Activated CD8-positive, alpha-beta T cell treated with anti-CD3 and anti-CD28 coated beads, Interleukin-2, amount 10 ng/mL, durations not matched to agents 7 days and 5 days (primary cell): ENCODE data around the gene LTB4R. TPM values are rescaled to one million over a fixed set of nuclear protein-coding genes. Genes with fewer than 3 reads are reported as not detected.

Experiments
- ATAC-seq: fragments of 150-1000 bp; cut with Tn5 transposase; one replicate; pipeline ENCODE4 v1.10.0; 2021; ENCODE audit warnings: moderate library complexity
- CTCF ChIA-PET: fragments of 350-600 bp; sonication (Branson Sonifier 250); formaldehyde crosslinking; loops from one replicate; lab custom pipeline; 2021; ENCODE audit warnings: antibody characterized with exemption; lab: Charles Lee
- POLR2A ChIA-PET: fragments of 350-600 bp; sonication (Branson Sonifier 250); formaldehyde crosslinking; loops from one replicate; lab custom pipeline; 2021; ENCODE audit warnings: antibody characterized with exemption; lab: Charles Lee
- DNase-seq: peaks from one replicate; pipeline ENCODE4 v3.0.0-alpha.2; 2020
- H3K27ac Mint-ChIP-seq: one replicate; pipeline ENCODE4 v1.8.0; 2021; ENCODE audit warnings: mild to moderate bottlenecking, mixed read lengths
- H3K27me3 Mint-ChIP-seq: one replicate; pipeline ENCODE4 v1.8.0; 2021; ENCODE audit warnings: low read depth, mixed read lengths
- H3K36me3 Mint-ChIP-seq: one replicate; pipeline ENCODE4 v1.8.0; 2021; ENCODE audit warnings: low read depth, mixed read lengths
- H3K4me1 Mint-ChIP-seq: one replicate; pipeline ENCODE4 v1.8.0; 2021; ENCODE audit warnings: low read depth, mixed read lengths
- H3K4me3 Mint-ChIP-seq: one replicate; pipeline ENCODE4 v1.8.0; 2021; ENCODE audit warnings: mild to moderate bottlenecking, mixed read lengths
- H3K9me3 Mint-ChIP-seq: one replicate; pipeline ENCODE4 v1.8.0; 2022; ENCODE audit warnings: mixed read lengths; ENCODE audit not compliant: insufficient read depth
- total RNA-seq, 2 experiments: library from RNA; stranded (reverse); gene quantifications; one replicate each; pipeline ENCODE4 v1.2.3, GENCODE V29; 2021

LTB4R gene
- total RNA-seq, 2 experiments from 2014 or later: 26.9 to 28.0 TPM

GRCh38 chr14:24362241-24362960, 51.1 kb downstream of the LTB4R start:
- no peaks in the 10 kb centered on the region for H3K9me3 Mint-ChIP-seq
- ATAC-seq (no peak), DNase-seq (no peak)
- ChIA-PET POLR2A (interaction anchor here (0.7 kb wide), 1 partner anchor 68 kb away, joined by 3 read pairs; the partner anchor contains the start of gene KHNYN), CTCF (interaction anchor here (1.0 to 6.7 kb wide), 8 partner anchors 9 to 74 kb away, joined by 3 to 35 read pairs (median 4); no protein-coding TSS in a partner anchor)
- H3K27ac Mint-ChIP-seq: no peak overlapping the region
- no peaks in the 10 kb centered on the region for H3K36me3 Mint-ChIP-seq
- peaks cover 20% of the 10 kb centered on the region for H3K4me1 Mint-ChIP-seq
- H3K4me3 Mint-ChIP-seq: no peak overlapping the region
- peaks cover 44% of the 10 kb centered on the region for H3K27me3 Mint-ChIP-seq

DNA sequence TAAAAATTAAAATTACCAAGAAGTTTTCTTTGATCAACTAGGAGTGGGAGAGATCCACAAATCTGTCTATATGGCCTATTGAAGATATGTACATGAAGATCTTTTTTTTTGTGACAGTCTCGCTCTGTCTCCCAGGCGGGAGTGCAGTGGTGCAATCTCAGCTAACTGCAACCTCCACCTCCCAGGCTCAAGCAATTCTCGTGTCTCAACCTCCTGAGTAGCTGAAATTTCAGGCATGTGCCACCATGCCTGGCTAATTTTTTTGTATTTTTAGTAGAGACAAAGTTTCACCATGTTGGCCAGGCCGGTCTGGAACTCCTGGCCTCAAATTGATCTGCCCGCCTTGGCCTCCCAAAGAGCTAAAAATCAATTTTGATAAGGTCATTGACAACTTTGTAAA, 52.1 kb downstream of the LTB4R start:
- H3K4me1 Mint-ChIP-seq: peaks cover 26% of the 10 kb centered on the region
- no peak for DNase-seq
- H3K36me3 Mint-ChIP-seq: no peaks in the 10 kb centered on the region
- no peak for ATAC-seq
- ChIA-PET POLR2A (no interaction called here), CTCF (interaction anchor here (1.8 to 6.7 kb wide), 4 partner anchors 16 to 68 kb away, joined by 4 to 35 read pairs (median 7); no protein-coding TSS in a partner anchor)
- H3K27ac Mint-ChIP-seq: no peak overlapping the region
- peaks cover 54% of the 10 kb centered on the region for H3K27me3 Mint-ChIP-seq
- H3K4me3 Mint-ChIP-seq: no peak overlapping the region
- H3K9me3 Mint-ChIP-seq: no peaks in the 10 kb centered on the region

DNA sequence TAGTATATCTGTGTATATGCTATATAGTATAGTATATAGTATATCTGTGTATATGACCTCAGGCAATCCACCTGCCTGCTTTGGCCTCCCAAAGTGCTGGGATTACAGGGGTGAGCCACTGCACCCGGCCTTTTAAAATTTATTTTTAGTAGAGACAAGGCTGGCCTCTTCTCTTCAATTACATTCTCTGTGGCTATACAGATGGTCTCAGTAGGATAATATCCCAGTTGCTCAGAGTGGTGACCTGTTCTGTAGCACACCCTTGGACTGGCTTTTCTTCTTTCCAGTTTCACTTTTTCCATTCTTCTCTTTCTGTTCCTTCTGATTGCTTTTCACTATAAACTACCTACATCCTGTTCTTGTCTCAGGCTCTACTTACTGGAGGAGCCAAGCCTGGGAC, 53.5 kb downstream of the LTB4R start:
- no peak overlapping the region for H3K4me3 Mint-ChIP-seq
- ChIA-PET POLR2A (interaction anchor here (1.6 kb wide), 1 partner anchor 66 kb away, joined by 17 read pairs; the partner anchor contains the start of genes CBLN3 and KHNYN), CTCF (interaction anchor here (0.6 to 2.3 kb wide), 14 partner anchors 8 to 78 kb away, joined by 3 to 38 read pairs (median 4); partner anchors contain the start of genes KHNYN and RIPK3)
- no peaks in the 10 kb centered on the region for H3K9me3 Mint-ChIP-seq
- H3K27me3 Mint-ChIP-seq: peaks cover 56% of the 10 kb centered on the region
- H3K4me1 Mint-ChIP-seq: peaks cover 31% of the 10 kb centered on the region
- no peak for ATAC-seq
- H3K36me3 Mint-ChIP-seq: no peaks in the 10 kb centered on the region
- H3K27ac Mint-ChIP-seq: no peak overlapping the region
- no peak for DNase-seq

DNA sequence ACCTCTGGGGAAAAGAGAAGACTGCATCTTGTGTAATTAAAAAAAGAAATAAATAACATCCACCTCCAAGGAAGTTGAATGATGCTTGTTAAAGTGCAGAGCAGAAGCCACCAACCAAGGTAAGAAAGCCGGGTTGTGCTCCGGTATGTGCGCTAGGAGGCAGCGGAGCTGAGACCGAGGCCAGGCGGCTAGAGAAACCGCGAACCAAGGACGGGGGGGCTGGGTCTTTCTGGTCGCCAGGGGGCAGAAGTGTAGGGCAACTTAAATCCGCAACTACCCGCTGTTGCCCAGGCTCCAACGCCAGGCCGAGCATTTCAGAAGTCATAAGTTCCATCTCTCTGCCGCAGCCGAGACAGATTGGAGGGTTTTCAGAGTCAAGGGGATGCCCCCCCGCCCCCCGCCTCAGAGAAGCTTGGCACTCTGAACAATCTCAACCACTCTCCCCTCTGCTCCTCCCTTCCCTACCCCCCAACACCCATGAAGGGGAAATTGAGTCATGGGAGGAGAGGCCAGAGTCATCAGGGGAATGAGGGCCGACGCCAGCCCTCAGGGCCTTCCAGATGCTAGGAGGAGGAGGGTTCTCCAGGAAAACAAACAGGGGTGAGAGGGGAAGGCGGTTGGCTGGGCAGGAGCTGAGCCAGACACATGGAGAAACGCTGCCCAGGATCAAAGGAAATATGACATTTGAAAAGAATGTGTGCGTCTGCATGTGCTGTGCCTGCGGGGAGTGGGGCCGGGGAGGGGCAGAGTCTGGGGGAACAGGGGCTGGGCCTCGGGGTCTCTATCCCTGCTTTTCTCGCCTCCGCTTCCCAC, 54.5 kb downstream of the LTB4R start:
- DNase-seq: peak; percentile 71
- H3K27me3 Mint-ChIP-seq: peaks cover 53% of the 10 kb centered on the region
- POLR2A ChIA-PET: interaction anchor here (1.6 kb wide), 1 partner anchor 65 kb away, joined by 17 read pairs; the partner anchor contains the start of genes CBLN3 and KHNYN

DNA sequence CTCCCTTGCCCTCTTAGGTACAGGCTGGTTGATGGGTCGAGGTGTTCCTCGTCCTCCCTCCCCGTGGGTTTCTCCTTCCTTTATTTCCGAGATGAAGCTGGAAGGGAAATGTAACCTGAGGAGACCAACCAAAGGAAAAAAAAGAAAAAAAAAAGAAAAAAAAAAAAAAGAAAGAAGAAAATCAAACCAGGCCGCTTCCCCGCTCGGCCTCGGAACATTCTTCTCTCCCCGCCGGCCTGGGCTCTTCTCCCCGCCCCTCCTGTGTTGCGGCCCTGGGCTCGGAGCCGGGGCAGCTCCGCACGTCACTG, 55.1 kb downstream of the LTB4R start:
- POLR2A ChIA-PET: interaction anchor here (1.6 kb wide), 1 partner anchor 64 kb away, joined by 17 read pairs; the partner anchor contains the start of genes CBLN3 and KHNYN
- no peak overlapping the region for H3K4me3 Mint-ChIP-seq
- peaks cover 31% of the 10 kb centered on the region for H3K4me1 Mint-ChIP-seq

More for the DNA sequence above, 54.5 kb downstream of the LTB4R start:
- ATAC-seq: peak; percentile 71
- H3K36me3 Mint-ChIP-seq: no peaks in the 10 kb centered on the region
- H3K27ac Mint-ChIP-seq: no peak overlapping the region
- CTCF ChIA-PET: interaction anchor here (0.6 to 2.3 kb wide), 16 partner anchors 9 to 77 kb away, joined by 3 to 38 read pairs (median 4); partner anchors contain the start of genes KHNYN and RIPK3
- H3K9me3 Mint-ChIP-seq: no peaks in the 10 kb centered on the region
- peaks cover 31% of the 10 kb centered on the region for H3K4me1 Mint-ChIP-seq
- H3K4me3 Mint-ChIP-seq: peak overlapping the region; percentile 2

GRCh38 chr14:24366721-24367513, 55.6 kb downstream of the LTB4R start:
- Mint-ChIP-seq H3K36me3 (no peaks in the 10 kb centered on the region), H3K27ac (no peak overlapping the region), H3K9me3 (no peaks in the 10 kb centered on the region), H3K4me1 (peaks cover 31% of the 10 kb centered on the region), H3K4me3 (peak overlapping the region; percentile 12), H3K27me3 (peaks cover 50% of the 10 kb centered on the region)
- CTCF ChIA-PET: interaction anchor here (0.6 to 2.3 kb wide), 6 partner anchors 10 to 69 kb away, joined by 3 to 38 read pairs (median 7); partner anchors contain the start of gene KHNYN
- ATAC-seq: peak; percentile 25
- POLR2A ChIA-PET: interaction anchor here (1.6 kb wide), 1 partner anchor 64 kb away, joined by 17 read pairs; the partner anchor contains the start of genes CBLN3 and KHNYN
- no peak for DNase-seq

More for the DNA sequence above, 55.1 kb downstream of the LTB4R start:
- Mint-ChIP-seq H3K9me3 (no peaks in the 10 kb centered on the region), H3K36me3 (no peaks in the 10 kb centered on the region), H3K27me3 (peaks cover 52% of the 10 kb centered on the region), H3K27ac (no peak overlapping the region)
- no peak for DNase-seq
- CTCF ChIA-PET: interaction anchor here (0.6 to 2.3 kb wide), 7 partner anchors 9 to 70 kb away, joined by 3 to 38 read pairs (median 6); partner anchors contain the start of gene KHNYN
- no peak for ATAC-seq

Other genes starting within 250 kb of the LTB4R start
- gene CPNE6, start 239.9 kb upstream of the LTB4R start, total RNA-seq: under 1 TPM in 1 of 2 experiments, not detected in 1; 0.10 TPM
- gene PCK2, start 217.2 kb upstream of the LTB4R start, total RNA-seq: 10 to 100 TPM; 49.6 to 54.9 TPM
- 100 to 1,000 TPM; 101 to 107 TPM for gene DCAF11, start 196.7 kb upstream of the LTB4R start, total RNA-seq
- gene NRL, start 196.6 kb upstream of the LTB4R start, total RNA-seq: 1 to 10 TPM; 2.8 to 3.4 TPM
- gene FITM1, start 180.8 kb upstream of the LTB4R start, total RNA-seq: 1 to 10 TPM; 1.4 to 2.1 TPM
- 100 to 1,000 TPM; 516 to 530 TPM for gene PSME1, start 175.3 kb upstream of the LTB4R start, total RNA-seq
- gene EMC9, start 169.9 kb upstream of the LTB4R start, total RNA-seq: 10 to 100 TPM; 49.9 to 53.2 TPM
- gene PSME2, start 164.9 kb upstream of the LTB4R start, total RNA-seq: 100 to 1,000 TPM; 635 to 636 TPM
- gene RNF31, start 164.0 kb upstream of the LTB4R start, total RNA-seq: 100 to 1,000 TPM; 123 to 142 TPM
- 100 to 1,000 TPM; 221 to 242 TPM for gene IRF9, start 150.2 kb upstream of the LTB4R start, total RNA-seq
- gene REC8, start 139.4 kb upstream of the LTB4R start, total RNA-seq: 10 to 100 TPM; 54.5 to 58.6 TPM
- 10 to 100 TPM; 56.3 to 60.1 TPM for gene IPO4, start 122.7 kb upstream of the LTB4R start, total RNA-seq
- 10 to 100 TPM; 29.3 to 32.8 TPM for gene TM9SF1, start 116.1 kb upstream of the LTB4R start, total RNA-seq
- gene TSSK4, start 105.8 kb upstream of the LTB4R start, total RNA-seq: not detected
- gene CHMP4A, start 98.0 kb upstream of the LTB4R start, total RNA-seq: 10 to 100 TPM; 83.2 to 93.4 TPM
- 10 to 100 TPM; 16.9 to 18.2 TPM for gene MDP1, start 95.4 kb upstream of the LTB4R start, total RNA-seq
- 100 to 1,000 TPM; 214 to 222 TPM for gene NEDD8, start 79.1 kb upstream of the LTB4R start, total RNA-seq
- 10 to 100 TPM; 67.2 to 68.4 TPM for gene GMPR2, start 78.6 kb upstream of the LTB4R start, total RNA-seq
- 100 to 1,000 TPM; 128 to 131 TPM for gene TINF2, start 68.9 kb upstream of the LTB4R start, total RNA-seq
- gene TGM1, start 48.3 kb upstream of the LTB4R start, total RNA-seq: 1 to 10 TPM; 2.7 to 3.1 TPM
- 10 to 100 TPM; 47.7 to 51.8 TPM for gene RABGGTA, start 39.9 kb upstream of the LTB4R start, total RNA-seq
- 10 to 100 TPM; 28.6 to 33.9 TPM for gene DHRS1, start 11.7 kb upstream of the LTB4R start, total RNA-seq
- 10 to 100 TPM; 35.2 to 36.7 TPM for gene NOP9, start 11.7 kb upstream of the LTB4R start, total RNA-seq
- 10 to 100 TPM; 47.2 to 48.2 TPM for gene CIDEB, start 3.5 kb upstream of the LTB4R start, total RNA-seq
- gene LTB4R2, start 1.4 kb upstream of the LTB4R start, total RNA-seq: 10 to 100 TPM; 17.8 to 18.7 TPM
- 1 to 10 TPM; 3.4 to 4.7 TPM for gene ADCY4, start 23.6 kb downstream of the LTB4R start, total RNA-seq
- 10 to 100 TPM; 26.9 to 28.6 TPM for gene RIPK3, start 28.5 kb downstream of the LTB4R start, total RNA-seq
- not detected for gene NFATC4, start 56.7 kb downstream of the LTB4R start, total RNA-seq
- gene NYNRIN, start 87.5 kb downstream of the LTB4R start, total RNA-seq: under 1 TPM; 0.21 to 0.52 TPM
- gene CBLN3, start 118.2 kb downstream of the LTB4R start, total RNA-seq: 1 to 10 TPM; 1.1 to 1.3 TPM
- gene KHNYN, start 118.5 kb downstream of the LTB4R start, total RNA-seq: 10 to 100 TPM; 55.4 to 58.9 TPM
- gene SDR39U1, start 131.3 kb downstream of the LTB4R start, total RNA-seq: 10 to 100 TPM; 47.6 to 58.6 TPM
- gene CMA1, start 196.8 kb downstream of the LTB4R start, total RNA-seq: under 1 TPM; 0.52 to 0.82 TPM